Endodermal cell (in vitro differentiated cells): ENCODE data around the gene PRRG2. TPM values are rescaled to one million over a fixed set of nuclear protein-coding genes. Genes with fewer than 3 reads are reported as not detected.
A peak's percentile ranks its signal among the peaks of the same experiment; 100 is the strongest.

Experiments
- DNase-seq: peaks from one replicate; pipeline ENCODE4 v3.0.0-alpha.2; 2017
- H3K27ac ChIP-seq: 2 replicates; pipeline ENCODE4 v1.5.1; 2013; ENCODE audit warnings: mild to moderate bottlenecking, low read depth, low read length, moderate library complexity
- H3K27me3 ChIP-seq: 2 replicates; pipeline ENCODE4 v1.6.1; 2013; ENCODE audit warnings: mild to moderate bottlenecking, low read length, moderate library complexity; ENCODE audit not compliant: insufficient read depth, control insufficient read depth, poor library complexity, severe bottlenecking
- H3K36me3 ChIP-seq: 2 replicates; pipeline ENCODE4 v1.7.0; 2013; ENCODE audit warnings: mild to moderate bottlenecking, low read length, moderate library complexity; ENCODE audit not compliant: control insufficient read depth, insufficient read depth
- H3K4me1 ChIP-seq: one replicate; pipeline ENCODE4 v1.7.0; 2013; ENCODE audit warnings: low read length; ENCODE audit not compliant: control insufficient read depth, insufficient read depth
- H3K4me3 ChIP-seq: 2 replicates; pipeline ENCODE4 v1.5.1; 2013; ENCODE audit warnings: mild to moderate bottlenecking, low read length, moderate library complexity
- H3K9ac ChIP-seq: 2 replicates; pipeline ENCODE4 v1.6.1; 2013; ENCODE audit warnings: mild to moderate bottlenecking, low read length, moderate library complexity; ENCODE audit not compliant: poor library complexity, severe bottlenecking; ENCODE audit errors: extremely low read depth
- H3K9me3 ChIP-seq: 2 replicates; pipeline ENCODE4 v1.6.1; 2013; ENCODE audit warnings: mild to moderate bottlenecking, low read length, moderate library complexity; ENCODE audit not compliant: control insufficient read depth
- H3K27ac Mint-ChIP-seq: 2 replicates; pipeline ENCODE4 v1.8.0; 2020; ENCODE audit warnings: mixed read lengths
- H3K27me3 Mint-ChIP-seq: 2 replicates; pipeline ENCODE4 v1.8.0; 2021; ENCODE audit warnings: mild to moderate bottlenecking, mixed read lengths; ENCODE audit not compliant: insufficient read depth
- H3K36me3 Mint-ChIP-seq: 2 replicates; pipeline ENCODE4 v1.8.0; 2020; ENCODE audit warnings: low read depth, mixed read lengths
- H3K4me1 Mint-ChIP-seq: 2 replicates; pipeline ENCODE4 v1.8.0; 2020; ENCODE audit warnings: mixed read lengths
- H3K4me3 Mint-ChIP-seq: 2 replicates; pipeline ENCODE4 v1.8.0; 2020; ENCODE audit warnings: mild to moderate bottlenecking, moderate library complexity, mixed read lengths
- H3K9me3 Mint-ChIP-seq: 2 replicates; pipeline ENCODE4 v1.8.0; 2020; ENCODE audit warnings: mild to moderate bottlenecking, mixed read lengths
- CTCF ChIP-seq: fragments of 200-600 bp; sonication (generic); conservative IDR thresholded peaks from 2 replicates; pipeline ENCODE4 v1.5.0; 2021; ENCODE audit warnings: antibody characterized with exemption, mild to moderate bottlenecking
- WGBS, 2 experiments: methylation state at CpG; one replicate each; pipeline versions ENCODE4 v1.1.5 to v1.1.7; 2013; ENCODE audit warnings: missing lambda C conversion rate in 2 of 2, mixed read lengths in 1 of 2; ENCODE audit not compliant: insufficient coverage in 1 of 2, insufficient read length in 1 of 2; 5-methylcytosine and 5-hydroxymethylcytosine counted together
- total RNA-seq, 2 donors: library from RNA; stranded (reverse); fragmentation: NEBNext Ultra II Directional in 1 of 2; extraction: Animal tissue kit (Norgen Biotek cat#: 25700) in 1 of 2; gene quantifications; 2 replicates in 1 of 2; 3 replicates in 1 of 2; pipeline ENCODE4 v1.2.1, GENCODE V29; 2021

PRRG2 gene
- total RNA-seq, 2 donors from 2014 or later: 3.7 to 6.9 TPM

DNA sequence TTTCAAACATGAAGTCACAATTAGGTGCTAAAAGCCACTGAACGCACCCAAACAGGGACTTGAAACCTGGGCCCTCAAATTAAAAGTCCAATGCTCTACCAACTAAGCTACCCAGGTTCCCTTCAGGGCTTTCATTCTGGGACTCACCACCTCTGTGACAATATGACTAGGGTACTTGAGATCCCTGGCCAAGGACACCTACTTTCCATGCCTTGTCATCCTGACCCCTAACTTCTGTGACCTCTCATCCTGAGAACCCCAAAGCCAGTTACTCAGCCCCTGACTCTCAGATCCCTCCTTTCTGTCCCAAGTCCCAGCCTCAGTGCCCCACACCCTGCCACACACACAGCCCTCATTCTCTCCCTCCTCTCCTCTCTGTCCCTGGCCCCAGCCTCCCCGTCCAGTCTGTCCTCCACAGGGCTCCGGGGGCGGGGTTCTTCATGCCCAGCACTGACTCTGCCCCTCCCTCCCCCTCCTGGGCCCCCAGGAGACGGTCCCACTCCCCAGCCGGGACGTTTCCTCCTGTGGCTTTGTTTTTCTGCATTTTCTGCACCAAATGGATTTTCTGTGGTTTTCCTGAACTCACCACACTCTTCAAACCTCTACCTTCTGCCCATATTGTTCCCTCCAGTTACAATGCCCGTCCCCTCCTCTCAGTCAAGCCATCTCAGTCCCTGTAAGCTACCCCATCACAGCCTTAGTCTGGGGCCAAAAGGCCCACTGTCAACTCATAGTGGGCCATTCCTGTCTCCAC lies 46.3 kb upstream of the PRRG2 start:
- Histone ChIP-seq H3K9me3 (no peaks in the 10 kb centered on the region), H3K36me3 (no peaks in the 10 kb centered on the region), H3K27me3 (peaks cover 9% of the 10 kb centered on the region), H3K27ac (no peak overlapping the region), H3K9ac (no peak overlapping the region), H3K4me1 (no peaks in the 10 kb centered on the region), H3K4me3 (peak overlapping the region; percentile 78)
- Mint-ChIP-seq H3K27me3 (peaks cover 10% of the 10 kb centered on the region), H3K4me3 (peak overlapping the region; percentile 59), H3K9me3 (no peaks in the 10 kb centered on the region), H3K27ac (no peak overlapping the region), H3K36me3 (peaks cover 11% of the 10 kb centered on the region), H3K4me1 (peaks cover 6% of the 10 kb centered on the region)
- WGBS, 2 experiments: 64 to 86% methylated on average over 2 to 8 of the region's 8 CpGs
- no peak for DNase-seq
- TF ChIP-seq CTCF: no peak

DNA sequence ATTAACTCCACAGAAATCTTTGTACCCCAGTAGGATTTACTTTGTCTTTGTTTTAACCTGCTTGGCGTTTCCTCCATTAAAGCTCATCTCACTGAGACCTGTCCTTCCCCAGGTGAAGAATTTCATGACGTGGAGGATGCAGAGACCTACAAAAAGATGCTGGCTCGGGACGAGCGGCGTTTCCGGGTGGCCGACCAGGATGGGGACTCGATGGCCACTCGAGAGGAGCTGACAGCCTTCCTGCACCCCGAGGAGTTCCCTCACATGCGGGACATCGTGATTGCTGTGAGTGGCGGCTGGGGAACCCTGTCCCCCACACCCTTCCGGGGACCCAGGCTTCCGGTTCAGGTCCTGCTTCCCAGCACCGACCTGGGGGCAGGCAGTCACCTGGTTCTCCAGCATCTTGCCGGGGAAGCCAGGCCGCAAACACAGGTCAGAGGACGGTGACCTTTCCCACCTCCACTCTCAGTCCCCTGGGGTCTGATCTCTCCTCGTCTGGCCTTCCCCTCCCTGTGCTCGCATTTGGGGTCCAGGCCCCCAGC lies 44.1 kb upstream of the PRRG2 start:
- 89 to 92% methylated on average over 18 to 22 of the region's 22 CpGs for WGBS, 2 experiments
- Histone ChIP-seq H3K27ac (no peak overlapping the region), H3K9ac (no peak overlapping the region), H3K4me1 (no peaks in the 10 kb centered on the region), H3K27me3 (peaks cover 9% of the 10 kb centered on the region), H3K36me3 (no peaks in the 10 kb centered on the region), H3K9me3 (no peaks in the 10 kb centered on the region), H3K4me3 (no peak overlapping the region)
- Mint-ChIP-seq H3K27ac (no peak overlapping the region), H3K4me1 (peaks cover 6% of the 10 kb centered on the region), H3K9me3 (no peaks in the 10 kb centered on the region), H3K36me3 (peaks cover 7% of the 10 kb centered on the region), H3K27me3 (peaks cover 10% of the 10 kb centered on the region), H3K4me3 (no peak overlapping the region)
- TF ChIP-seq CTCF: no peak
- no peak for DNase-seq

DNA sequence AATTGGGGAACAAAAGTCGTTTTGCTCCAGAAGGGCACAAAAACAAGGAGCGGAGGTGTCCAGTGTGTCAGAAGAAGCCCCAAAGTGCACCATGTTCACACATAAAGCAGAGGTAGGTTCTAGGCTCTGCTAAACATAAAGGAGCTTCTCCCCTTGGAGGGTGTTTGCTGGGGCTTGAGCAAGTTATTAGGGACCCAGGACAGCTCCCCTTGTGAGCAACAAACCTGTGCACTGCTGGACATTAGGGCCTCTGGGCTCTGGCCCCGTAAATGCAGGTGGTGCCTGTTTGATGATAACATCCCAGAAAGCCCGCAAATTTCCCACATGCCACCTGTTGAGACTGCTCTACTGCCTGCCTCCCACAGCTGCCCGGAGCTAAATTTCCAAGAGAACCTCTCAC lies 42.5 kb upstream of the PRRG2 start:
- TF ChIP-seq CTCF: no peak
- Mint-ChIP-seq H3K4me3 (no peak overlapping the region), H3K27me3 (peaks cover 10% of the 10 kb centered on the region), H3K27ac (no peak overlapping the region), H3K9me3 (no peaks in the 10 kb centered on the region), H3K36me3 (peaks cover 9% of the 10 kb centered on the region), H3K4me1 (peaks cover 6% of the 10 kb centered on the region)
- H3K9me3 ChIP-seq: no peaks in the 10 kb centered on the region
- no peaks in the 10 kb centered on the region for H3K4me1 ChIP-seq
- 89 to 90% methylated on average over 3 to 5 of the region's 5 CpGs for WGBS, 2 experiments
- no peak overlapping the region for H3K4me3 ChIP-seq
- no peak for DNase-seq
- no peak overlapping the region for H3K9ac ChIP-seq
- H3K27me3 ChIP-seq: peaks cover 9% of the 10 kb centered on the region
- no peak overlapping the region for H3K27ac ChIP-seq
- H3K36me3 ChIP-seq: no peaks in the 10 kb centered on the region
